HCT116 (cell line): ENCODE measurements around the gene IL12A. TPM values are rescaled to one million over a fixed set of nuclear protein-coding genes. Genes with fewer than 3 reads are reported as not detected.

Experiments
- ATAC-seq: fragments of 200-7000 bp; cut with Tn5 transposase; 2 replicates; pipeline ENCODE4 v1.9.1; 2020; ENCODE audit warnings: mild to moderate bottlenecking, moderate library complexity
- BruUV-seq: library from RNA; stranded (reverse); fragments of 400-500 nt; replicated peaks from 2 replicates; lab custom pipeline; 2021; lab: Mats Ljungman, UMichigan
- CTCF ChIA-PET: fragments of 300-600 bp; sonication (Branson Sonifier 250); formaldehyde crosslinking; loops from one replicate; lab custom pipeline; 2021; ENCODE audit warnings: antibody characterized with exemption; lab: Charles Lee
- POLR2A ChIA-PET: fragments of 300-600, 350-600 bp; sonication (Branson Sonifier 250); formaldehyde crosslinking; loops from one replicate; lab custom pipeline; 2021; ENCODE audit warnings: antibody characterized with exemption; lab: Charles Lee
- RAD21 ChIA-PET, 2 experiments: fragments of 300-600 bp; sonication (Branson Sonifier 250); formaldehyde crosslinking; loops; one replicate each; lab custom pipeline; 2023; ENCODE audit warnings: low total read pairs in 2 of 2; ENCODE audit not compliant: uncharacterized antibody in 2 of 2, unreplicated experiment in 2 of 2, low non-redundant PET in 1 of 2; lab: Charles Lee
- DNase-seq: peaks from one replicate; pipeline ENCODE4 v3.0.0-alpha.2; 2010; ENCODE audit warnings: low read depth, low spot score
- H2AFZ ChIP-seq: fragments of 200-600 bp; shearing (Covaris generic), sonication (generic); 2 replicates; pipeline ENCODE4 v1.6.1; 2017; ENCODE audit warnings: low read depth, mixed run types, mixed read lengths, antibody characterized with exemption, low read length; ENCODE audit not compliant: poor library complexity, severe bottlenecking
- H3K27ac ChIP-seq: 2 replicates; pipeline ENCODE4 v1.5.1; 2012; ENCODE audit warnings: low read depth, low read length
- H3K27me3 ChIP-seq: fragments of 200-600 bp; sonication (generic); 2 replicates; pipeline ENCODE4 v1.6.1; 2016; ENCODE audit warnings: mixed run types, low read length, mixed read lengths; ENCODE audit not compliant: insufficient read depth
- H3K36me3 ChIP-seq, 2 experiments: fragments of 200-500 bp in 1 of 2; fragments of 200-600 bp in 1 of 2; sonication (Bioruptor generic) in 1 of 2; sonication (generic) in 1 of 2; 2 replicates each; pipeline versions ENCODE4 v1.5.1 to v1.6.1; 2014 to 2016; ENCODE audit warnings: low read length in 2 of 2, inconsistent platforms in 1 of 2, mixed read lengths in 1 of 2, mixed run types in 1 of 2; ENCODE audit not compliant: insufficient read depth in 2 of 2, control insufficient read depth in 1 of 2
- H3K4me1 ChIP-seq, 2 experiments: fragments of 200-600 bp in 1 of 2; sonication (generic) in 1 of 2; 2 replicates each; pipeline versions ENCODE4 v1.5.1 to v1.6.1; 2012 to 2017; ENCODE audit warnings: low read length in 2 of 2, inconsistent platforms in 1 of 2, mild to moderate bottlenecking in 1 of 2, mixed read lengths in 1 of 2, mixed run types in 1 of 2, moderate library complexity in 1 of 2; ENCODE audit not compliant: insufficient read depth in 2 of 2, control insufficient read depth in 1 of 2
- H3K4me2 ChIP-seq: fragments of 200-600 bp; sonication (generic); 2 replicates; pipeline ENCODE4 v1.6.1; 2017; ENCODE audit warnings: mixed run types, low read length, mixed read lengths
- H3K4me3 ChIP-seq, 2 experiments: fragments of 200-600 bp in 1 of 2; sonication (generic) in 1 of 2; replicated peaks in 1 of 2; 2 replicates each; pipeline ENCODE4 v1.5.1; 2011 to 2016; ENCODE audit warnings: low read length in 2 of 2, control low read depth in 1 of 2, low read depth in 1 of 2, mild to moderate bottlenecking in 1 of 2, mixed read lengths in 1 of 2, mixed run types in 1 of 2
- H3K79me2 ChIP-seq: fragments of 200-600 bp; sonication (generic); 2 replicates; pipeline ENCODE4 v1.6.1; 2017; ENCODE audit warnings: mild to moderate bottlenecking, mixed run types, low read length, moderate library complexity, mixed read lengths; ENCODE audit not compliant: insufficient read depth
- H3K9ac ChIP-seq: fragments of 200-600 bp; sonication (generic); 2 replicates; pipeline ENCODE4 v1.6.1; 2016; ENCODE audit warnings: low read length, mixed read lengths
- H3K9me2 ChIP-seq: fragments of 200-600 bp; sonication (generic), shearing (Covaris generic); 2 replicates; pipeline ENCODE4 v1.6.1; 2017; ENCODE audit warnings: mixed run types, mild to moderate bottlenecking, moderate library complexity; ENCODE audit not compliant: insufficient read depth
- H3K9me3 ChIP-seq, 2 experiments: fragments of 200-500 bp in 1 of 2; fragments of 200-600 bp in 1 of 2; sonication (Bioruptor generic) in 1 of 2; sonication (generic) in 1 of 2; 2 replicates each; pipeline ENCODE4 v1.6.1; 2014 to 2017; ENCODE audit warnings: low read length in 2 of 2, mixed read lengths in 2 of 2, inconsistent platforms in 1 of 2, low read depth in 1 of 2, mild to moderate bottlenecking in 1 of 2, mixed run types in 1 of 2, moderate library complexity in 1 of 2; ENCODE audit not compliant: control insufficient read depth in 1 of 2, insufficient read depth in 1 of 2
- H4K20me1 ChIP-seq: fragments of 200-600 bp; sonication (generic), shearing (Covaris generic); 2 replicates; pipeline ENCODE4 v1.6.1; 2017; ENCODE audit warnings: mixed run types, mild to moderate bottlenecking, moderate library complexity; ENCODE audit not compliant: insufficient read depth
- CBX3 ChIP-seq: IDR thresholded peaks from 2 replicates; pipeline ENCODE4 v1.6.1; 2012; ENCODE audit warnings: low read depth
- EGR1 ChIP-seq: IDR thresholded peaks from 2 replicates; pipeline ENCODE4 v1.6.1; 2012; ENCODE audit warnings: low read depth
- ELF1 ChIP-seq: IDR thresholded peaks from 2 replicates; pipeline ENCODE4 v1.6.1; 2012; ENCODE audit warnings: low read depth, borderline replicate concordance
- FOSL1 ChIP-seq: IDR thresholded peaks from 2 replicates; pipeline ENCODE4 v1.6.1; 2012; ENCODE audit warnings: low read depth
- JUND ChIP-seq: IDR thresholded peaks from 2 replicates; pipeline ENCODE4 v1.6.1; 2012
- RAD21 ChIP-seq: IDR thresholded peaks from 2 replicates; pipeline ENCODE4 v1.6.1; 2012; ENCODE audit warnings: low read depth, mild to moderate bottlenecking
- SP1 ChIP-seq: IDR thresholded peaks from 2 replicates; pipeline ENCODE4 v1.6.1; 2012; ENCODE audit warnings: low read depth
- YY1 ChIP-seq: IDR thresholded peaks from 2 replicates; pipeline ENCODE4 v1.6.1; 2011; ENCODE audit warnings: low read length, low read depth, moderate library complexity, mild to moderate bottlenecking; ENCODE audit not compliant: insufficient replicate concordance; ENCODE audit errors: extremely low read depth
- ZFX ChIP-seq: fragments of 450-650 bp; IDR thresholded peaks from 2 replicates; pipeline ENCODE4 v1.6.1; 2017
- ZNF274 ChIP-seq: fragments of 200-500 bp; sonication (Bioruptor generic); IDR thresholded peaks from 2 replicates; pipeline ENCODE4 v1.6.1; 2014; ENCODE audit warnings: mild to moderate bottlenecking, low read depth, low read length, inconsistent platforms
- intact Hi-C: fragments of 100-400 bp; cut with micrococcal nuclease; formaldehyde crosslinking; loops from 2 replicates; pipeline ENCODE4 v1.10.0; 2022
- total RNA-seq: library from RNA; stranded (reverse); gene quantifications from one replicate; pipeline ENCODE4 v1.2.1, GENCODE V29; 2021; ENCODE audit not compliant: unreplicated experiment
- TF ChIP-seq, protein P1 (sequence below): IDR thresholded peaks from 2 replicates; pipeline ENCODE4 v1.6.1; 2012
- TF ChIP-seq, protein P2 (sequence below): IDR thresholded peaks from 2 replicates; pipeline ENCODE4 v1.6.1; 2011; ENCODE audit warnings: mild to moderate bottlenecking, low read length, moderate library complexity; ENCODE audit not compliant: insufficient replicate concordance; ENCODE audit errors: extremely low read depth
- TF ChIP-seq, protein P3 (sequence below), 3 experiments: fragments of 200-600 bp in 1 of 3; sonication (generic) in 1 of 3; IDR thresholded peaks in 2 of 3; conservative IDR thresholded peaks in 1 of 3; 2 replicates each; pipeline ENCODE4 v1.5.1; 2012 to 2017; ENCODE audit warnings: low read depth in 2 of 3, low read length in 2 of 3, antibody characterized with exemption in 1 of 3, borderline replicate concordance in 1 of 3, control low read depth in 1 of 3, mild to moderate bottlenecking in 1 of 3, mixed read lengths in 1 of 3, mixed run types in 1 of 3, moderate library complexity in 1 of 3; ENCODE audit not compliant: insufficient read depth in 1 of 3

Gene IL12A
- total RNA-seq, 1 experiment from 2014 or later = 2.8 TPM

DNA sequence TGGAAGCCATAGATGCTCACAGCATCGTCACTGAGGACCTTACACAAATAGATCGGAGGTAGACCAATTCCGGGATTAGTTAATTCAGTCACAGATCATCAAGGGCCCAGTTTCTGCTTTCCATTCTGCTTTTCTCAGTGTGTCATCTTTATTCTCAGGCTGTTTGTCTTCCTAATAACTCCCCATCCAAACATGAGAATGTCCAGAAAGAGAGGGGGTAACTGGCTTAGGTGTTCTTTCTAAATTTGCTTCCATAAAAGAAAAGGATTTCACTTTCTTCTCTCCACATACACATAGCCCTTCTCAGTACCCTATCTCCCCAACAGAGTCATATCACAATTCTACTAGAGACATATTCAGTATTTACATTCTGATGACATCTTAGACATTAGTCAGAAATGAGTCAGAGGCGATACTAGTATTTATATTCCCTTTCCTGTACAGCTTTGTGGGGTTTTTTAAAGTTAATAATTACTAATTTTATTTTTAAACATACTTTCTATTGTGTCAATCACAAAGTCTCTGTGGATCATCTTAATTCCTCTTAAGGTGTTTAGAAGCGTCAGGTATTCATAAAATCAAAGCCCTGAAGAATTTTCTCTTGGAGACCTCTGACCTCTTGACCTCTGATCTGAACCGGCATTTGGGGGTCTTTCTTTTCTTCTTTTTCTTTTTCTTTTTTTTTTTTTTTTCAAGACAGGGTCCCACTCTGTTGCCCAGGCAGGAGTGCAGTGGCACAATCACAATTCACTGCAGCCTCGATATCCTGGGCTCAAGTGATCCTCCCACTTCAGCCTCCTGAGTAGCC, 24.3 kb upstream of the IL12A start:
- peak overlapping the region; percentile 72 for H2AFZ ChIP-seq
- no peaks in the 10 kb centered on the region for H3K27me3 ChIP-seq
- H3K36me3 ChIP-seq = no peaks in the 10 kb centered on the region
- H3K4me1 ChIP-seq = peaks cover 4 to 10% of the 10 kb centered on the region in 2 experiments; a peak in 3 of 4 replicates
- H3K79me2 ChIP-seq = no peaks in the 10 kb centered on the region
- no peaks in the 10 kb centered on the region for H3K9me2 ChIP-seq
- ChIA-PET CTCF (interaction anchor here (1.8 kb wide), 1 partner anchor 23 kb away, joined by 4 read pairs; no protein-coding TSS in a partner anchor), POLR2A (no interaction called here), RAD21 (no interaction called here)
- intact Hi-C loops = no loop called here
- no peak overlapping the region for H3K9ac ChIP-seq
- no TSS peak for BruUV-seq
- no peak for DNase-seq
- no peaks in the 10 kb centered on the region for H3K9me3 ChIP-seq
- H3K4me2 ChIP-seq = peak overlapping the region; percentile 47
- no peak overlapping the region for H3K27ac ChIP-seq
- no peaks in the 10 kb centered on the region for H4K20me1 ChIP-seq
- no peak overlapping the region for H3K4me3 ChIP-seq
- TF ChIP-seq, protein P1, sequence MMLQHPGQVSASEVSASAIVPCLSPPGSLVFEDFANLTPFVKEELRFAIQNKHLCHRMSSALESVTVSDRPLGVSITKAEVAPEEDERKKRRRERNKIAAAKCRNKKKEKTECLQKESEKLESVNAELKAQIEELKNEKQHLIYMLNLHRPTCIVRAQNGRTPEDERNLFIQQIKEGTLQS = no peak
- TF ChIP-seq, protein P2, sequence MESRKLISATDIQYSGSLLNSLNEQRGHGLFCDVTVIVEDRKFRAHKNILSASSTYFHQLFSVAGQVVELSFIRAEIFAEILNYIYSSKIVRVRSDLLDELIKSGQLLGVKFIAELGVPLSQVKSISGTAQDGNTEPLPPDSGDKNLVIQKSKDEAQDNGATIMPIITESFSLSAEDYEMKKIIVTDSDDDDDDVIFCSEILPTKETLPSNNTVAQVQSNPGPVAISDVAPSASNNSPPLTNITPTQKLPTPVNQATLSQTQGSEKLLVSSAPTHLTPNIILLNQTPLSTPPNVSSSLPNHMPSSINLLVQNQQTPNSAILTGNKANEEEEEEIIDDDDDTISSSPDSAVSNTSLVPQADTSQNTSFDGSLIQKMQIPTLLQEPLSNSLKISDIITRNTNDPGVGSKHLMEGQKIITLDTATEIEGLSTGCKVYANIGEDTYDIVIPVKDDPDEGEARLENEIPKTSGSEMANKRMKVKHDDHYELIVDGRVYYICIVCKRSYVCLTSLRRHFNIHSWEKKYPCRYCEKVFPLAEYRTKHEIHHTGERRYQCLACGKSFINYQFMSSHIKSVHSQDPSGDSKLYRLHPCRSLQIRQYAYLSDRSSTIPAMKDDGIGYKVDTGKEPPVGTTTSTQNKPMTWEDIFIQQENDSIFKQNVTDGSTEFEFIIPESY = no peak
- peak; percentile 32; the same call in 1 of the 2 replicates for TF ChIP-seq JUND
- peak; percentile 71 for TF ChIP-seq FOSL1
- no peak for TF ChIP-seq EGR1
- ATAC-seq = peak; percentile 50; the same call in 1 of the 2 replicates

DNA sequence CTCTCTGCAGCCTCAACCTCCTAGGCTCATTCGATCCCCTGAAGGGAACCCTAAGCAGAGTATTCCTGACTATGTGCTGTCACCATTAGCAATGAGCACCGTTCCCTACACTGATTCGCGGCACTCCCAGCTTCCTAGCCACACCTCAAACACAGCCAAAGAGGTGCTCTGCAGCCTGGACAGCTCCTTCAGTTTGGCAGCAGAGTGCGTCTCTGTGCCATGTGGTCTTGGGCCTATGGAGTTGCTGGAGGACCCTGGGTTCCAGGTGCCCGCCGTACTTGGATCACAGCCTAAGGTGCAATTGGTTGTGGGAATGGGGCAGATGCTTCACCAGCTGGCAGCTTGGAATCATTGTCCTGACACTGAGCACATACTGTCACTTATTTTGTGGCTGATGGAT, 17.3 kb upstream of the IL12A start:
- Histone ChIP-seq H3K9ac (no peak overlapping the region), H3K27ac (no peak overlapping the region), H3K27me3 (no peaks in the 10 kb centered on the region), H3K4me1 (no peaks in the 10 kb centered on the region), H4K20me1 (no peaks in the 10 kb centered on the region), H3K9me2 (no peaks in the 10 kb centered on the region), H3K4me3 (no peak overlapping the region), H3K79me2 (no peaks in the 10 kb centered on the region), H3K36me3 (no peaks in the 10 kb centered on the region), H2AFZ (no peak overlapping the region), H3K4me2 (no peak overlapping the region), H3K9me3 (no peaks in the 10 kb centered on the region)
- DNase-seq = no peak
- ChIA-PET CTCF (no interaction called here), RAD21 (no interaction called here), POLR2A (no interaction called here)
- intact Hi-C loops = no loop called here
- ATAC-seq = no peak
- no TSS peak for BruUV-seq
- TF ChIP-seq YY1 (no peak), ZFX (no peak), SP1 (no peak), EGR1 (no peak), ZNF274 (no peak), RAD21 (no peak), ELF1 (no peak), FOSL1 (no peak), CBX3 (no peak)
- TF ChIP-seq, protein P3, sequence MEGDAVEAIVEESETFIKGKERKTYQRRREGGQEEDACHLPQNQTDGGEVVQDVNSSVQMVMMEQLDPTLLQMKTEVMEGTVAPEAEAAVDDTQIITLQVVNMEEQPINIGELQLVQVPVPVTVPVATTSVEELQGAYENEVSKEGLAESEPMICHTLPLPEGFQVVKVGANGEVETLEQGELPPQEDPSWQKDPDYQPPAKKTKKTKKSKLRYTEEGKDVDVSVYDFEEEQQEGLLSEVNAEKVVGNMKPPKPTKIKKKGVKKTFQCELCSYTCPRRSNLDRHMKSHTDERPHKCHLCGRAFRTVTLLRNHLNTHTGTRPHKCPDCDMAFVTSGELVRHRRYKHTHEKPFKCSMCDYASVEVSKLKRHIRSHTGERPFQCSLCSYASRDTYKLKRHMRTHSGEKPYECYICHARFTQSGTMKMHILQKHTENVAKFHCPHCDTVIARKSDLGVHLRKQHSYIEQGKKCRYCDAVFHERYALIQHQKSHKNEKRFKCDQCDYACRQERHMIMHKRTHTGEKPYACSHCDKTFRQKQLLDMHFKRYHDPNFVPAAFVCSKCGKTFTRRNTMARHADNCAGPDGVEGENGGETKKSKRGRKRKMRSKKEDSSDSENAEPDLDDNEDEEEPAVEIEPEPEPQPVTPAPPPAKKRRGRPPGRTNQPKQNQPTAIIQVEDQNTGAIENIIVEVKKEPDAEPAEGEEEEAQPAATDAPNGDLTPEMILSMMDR (IDR thresholded peaks at IDR 0.05 in 2 of 3, conservative IDR thresholded peaks at IDR 0.05 in 1 of 3; ENCODE audit: borderline replicate concordance in 1 of 3, insufficient read depth in 1 of 3, low read depth in 2 of 3, low read length in 2 of 3) = no peak
- TF ChIP-seq, protein P1 = no peak
